GM21526 (cell line): ENCODE data around the gene SYNPO.

Experiments
- ATAC-seq: cut with Tn5 transposase; IDR thresholded peaks from one replicate; pipeline ENCODE4 v1.9.1; 2021; ENCODE audit warnings: moderate library complexity; ENCODE audit not compliant: unreplicated experiment, low FRiP score

The SYNPO gene, protein sequence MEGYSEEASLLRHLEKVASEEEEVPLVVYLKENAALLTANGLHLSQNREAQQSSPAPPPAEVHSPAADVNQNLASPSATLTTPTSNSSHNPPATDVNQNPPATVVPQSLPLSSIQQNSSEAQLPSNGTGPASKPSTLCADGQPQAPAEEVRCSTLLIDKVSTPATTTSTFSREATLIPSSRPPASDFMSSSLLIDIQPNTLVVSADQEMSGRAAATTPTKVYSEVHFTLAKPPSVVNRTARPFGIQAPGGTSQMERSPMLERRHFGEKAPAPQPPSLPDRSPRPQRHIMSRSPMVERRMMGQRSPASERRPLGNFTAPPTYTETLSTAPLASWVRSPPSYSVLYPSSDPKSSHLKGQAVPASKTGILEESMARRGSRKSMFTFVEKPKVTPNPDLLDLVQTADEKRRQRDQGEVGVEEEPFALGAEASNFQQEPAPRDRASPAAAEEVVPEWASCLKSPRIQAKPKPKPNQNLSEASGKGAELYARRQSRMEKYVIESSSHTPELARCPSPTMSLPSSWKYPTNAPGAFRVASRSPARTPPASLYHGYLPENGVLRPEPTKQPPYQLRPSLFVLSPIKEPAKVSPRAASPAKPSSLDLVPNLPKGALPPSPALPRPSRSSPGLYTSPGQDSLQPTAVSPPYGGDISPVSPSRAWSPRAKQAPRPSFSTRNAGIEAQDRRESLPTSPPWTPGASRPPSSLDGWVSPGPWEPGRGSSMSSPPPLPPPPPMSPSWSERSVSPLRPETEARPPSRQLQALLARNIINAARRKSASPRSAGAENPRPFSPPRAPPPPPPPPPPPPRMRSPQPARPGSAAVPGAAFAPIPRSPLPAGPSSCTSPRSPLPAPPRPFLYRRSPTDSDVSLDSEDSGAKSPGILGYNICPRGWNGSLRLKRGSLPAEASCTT

GRCh38 chr5:150640311-150641005 is at the start of gene SYNPO:
SYNPO (plus strand) TSS chr5:150640660; CDS start chr5:150648276, 7,616 bp downstream.
- ATAC-seq: no peak

DNA sequence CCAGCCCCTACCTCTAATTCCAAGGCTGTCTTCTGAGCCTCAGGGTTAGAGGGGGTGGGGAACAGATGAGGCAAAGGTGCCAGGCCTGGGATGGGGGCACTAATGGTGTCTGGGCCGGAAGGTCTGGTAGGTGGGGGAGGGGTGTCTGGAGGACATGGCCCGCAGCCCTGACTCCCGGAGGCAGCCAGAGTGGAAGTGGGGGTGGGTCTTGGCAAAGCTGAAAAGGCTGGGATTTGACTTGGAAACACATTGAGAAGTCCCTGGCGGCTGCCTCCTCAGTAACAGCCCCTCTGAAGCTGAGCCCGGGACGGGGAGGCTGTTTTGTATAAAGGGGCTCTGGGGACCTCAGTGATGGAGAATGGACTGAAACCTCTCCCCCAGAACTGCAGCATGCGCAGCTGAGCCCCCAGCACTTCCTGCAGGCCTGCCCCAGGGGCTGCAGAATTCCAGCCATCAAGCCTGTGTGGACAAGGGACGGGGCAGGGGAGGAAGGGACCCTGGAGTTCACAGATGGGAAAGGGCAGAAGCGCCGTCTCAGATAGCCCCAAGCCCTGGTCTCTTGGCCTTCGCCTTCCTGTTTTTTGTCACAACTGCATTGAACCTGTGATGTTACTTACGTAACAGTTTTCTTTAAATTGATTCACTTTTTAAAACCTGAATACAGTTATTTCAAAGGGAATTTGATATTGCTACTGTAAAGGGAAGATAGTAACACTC is 49.3 kb upstream of the SYNPO start:
- ATAC-seq: no peak

DNA sequence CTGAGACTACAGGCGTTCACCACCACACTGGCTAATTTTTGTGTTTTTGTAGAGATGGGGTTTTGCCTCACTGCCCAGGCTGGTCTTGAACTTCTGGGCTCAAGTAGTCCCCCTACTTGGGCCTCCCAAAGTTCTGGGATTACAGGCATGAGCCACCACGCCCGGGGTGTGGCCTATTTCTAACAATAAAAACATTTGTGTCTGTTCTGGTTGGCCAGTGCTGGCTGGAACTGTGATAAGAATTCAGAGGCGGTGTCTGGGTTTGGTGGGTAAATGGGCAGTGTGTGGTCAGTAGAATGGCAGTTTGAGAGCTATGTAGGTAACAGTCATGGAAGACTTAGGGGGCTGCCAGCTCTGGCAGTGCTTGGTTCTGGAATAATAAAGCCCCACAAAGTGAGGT is 46.9 kb upstream of the SYNPO start:
- ATAC-seq: no peak

GRCh38 chr5:150593996-150594395 is 46.5 kb upstream of the SYNPO start:
- ATAC-seq: no peak

DNA sequence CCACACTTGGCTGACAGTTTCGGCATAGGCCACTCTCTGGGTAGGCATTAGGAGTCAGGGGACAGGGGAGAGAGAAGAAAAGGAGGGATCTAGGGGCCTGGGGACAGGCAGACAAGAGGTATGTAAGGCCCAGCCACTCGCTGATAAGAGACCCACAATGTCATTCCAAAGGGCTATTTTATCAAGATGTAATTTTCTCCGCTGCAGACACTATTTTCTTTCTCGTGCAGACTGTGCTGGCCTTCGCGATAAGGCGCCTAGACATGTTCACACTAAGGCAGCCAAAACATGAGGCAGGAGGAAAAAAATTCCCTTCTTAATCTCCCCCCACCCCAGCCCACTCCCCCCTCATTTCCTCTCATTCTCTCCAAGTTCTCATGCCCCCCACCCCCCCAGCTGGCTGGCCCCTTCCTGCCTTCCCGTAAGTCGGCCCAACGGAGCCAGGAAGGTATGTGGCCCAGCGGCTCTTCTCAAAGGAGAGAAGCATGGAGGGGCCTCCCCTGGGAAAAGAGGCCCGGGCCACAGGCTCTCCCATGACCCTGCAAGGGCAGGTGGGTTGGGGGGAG is 44.9 kb upstream of the SYNPO start:
- no peak for ATAC-seq

DNA sequence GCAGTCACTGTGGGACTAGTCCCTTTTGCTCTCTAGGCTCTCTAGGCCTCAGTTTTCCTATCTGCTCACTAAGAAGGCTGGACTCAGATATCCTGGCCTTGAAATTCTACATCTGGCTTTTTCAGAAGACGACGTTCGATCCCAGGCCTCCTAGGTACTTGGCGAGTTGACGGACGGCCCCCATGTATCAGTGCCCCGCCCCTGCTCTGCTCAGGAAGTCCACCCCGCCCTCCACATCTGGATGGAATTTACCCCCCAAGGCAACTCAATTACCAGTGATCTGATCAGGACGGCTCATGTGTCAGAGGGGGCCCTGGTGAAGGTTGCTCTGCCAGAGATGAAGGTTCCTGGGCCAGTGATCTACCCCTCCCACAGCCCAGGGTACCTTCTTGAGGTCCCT is 44.1 kb upstream of the SYNPO start:
- ATAC-seq: no peak

GRCh38 chr5:150596826-150597225 is 43.6 kb upstream of the SYNPO start:
- ATAC-seq: no peak

- ATAC-seq: no peak
Observed at GRCh38 chr5:150598006-150598405, 42.5 kb upstream of the SYNPO start.

DNA sequence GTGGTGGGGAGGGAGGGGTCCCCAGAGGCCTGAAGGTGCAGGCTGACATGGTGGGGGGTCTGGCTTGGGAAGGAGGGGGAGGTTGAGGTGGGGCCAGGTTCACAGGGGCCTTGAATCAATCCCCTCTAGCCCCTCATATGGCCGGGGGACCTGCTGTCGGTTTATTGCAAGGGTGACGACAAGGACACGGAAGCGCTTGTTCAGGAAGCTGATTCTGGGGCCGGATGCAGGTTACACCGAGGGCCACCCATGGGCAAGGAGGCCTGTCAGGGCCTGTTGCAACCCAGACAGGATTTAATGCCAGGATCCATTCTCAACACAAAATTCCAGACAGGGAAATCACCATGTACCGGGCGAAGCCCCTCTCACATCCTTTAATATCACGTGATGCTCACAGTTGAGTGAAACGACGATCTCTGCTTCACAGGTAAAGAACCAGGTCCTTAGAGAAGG is 41.6 kb upstream of the SYNPO start:
- ATAC-seq: no peak

- ATAC-seq: no peak
Observed at GRCh38 chr5:150599281-150599680, 41.2 kb upstream of the SYNPO start.

GRCh38 chr5:150599917-150600511 is 40.4 kb upstream of the SYNPO start:
- ATAC-seq: no peak

DNA sequence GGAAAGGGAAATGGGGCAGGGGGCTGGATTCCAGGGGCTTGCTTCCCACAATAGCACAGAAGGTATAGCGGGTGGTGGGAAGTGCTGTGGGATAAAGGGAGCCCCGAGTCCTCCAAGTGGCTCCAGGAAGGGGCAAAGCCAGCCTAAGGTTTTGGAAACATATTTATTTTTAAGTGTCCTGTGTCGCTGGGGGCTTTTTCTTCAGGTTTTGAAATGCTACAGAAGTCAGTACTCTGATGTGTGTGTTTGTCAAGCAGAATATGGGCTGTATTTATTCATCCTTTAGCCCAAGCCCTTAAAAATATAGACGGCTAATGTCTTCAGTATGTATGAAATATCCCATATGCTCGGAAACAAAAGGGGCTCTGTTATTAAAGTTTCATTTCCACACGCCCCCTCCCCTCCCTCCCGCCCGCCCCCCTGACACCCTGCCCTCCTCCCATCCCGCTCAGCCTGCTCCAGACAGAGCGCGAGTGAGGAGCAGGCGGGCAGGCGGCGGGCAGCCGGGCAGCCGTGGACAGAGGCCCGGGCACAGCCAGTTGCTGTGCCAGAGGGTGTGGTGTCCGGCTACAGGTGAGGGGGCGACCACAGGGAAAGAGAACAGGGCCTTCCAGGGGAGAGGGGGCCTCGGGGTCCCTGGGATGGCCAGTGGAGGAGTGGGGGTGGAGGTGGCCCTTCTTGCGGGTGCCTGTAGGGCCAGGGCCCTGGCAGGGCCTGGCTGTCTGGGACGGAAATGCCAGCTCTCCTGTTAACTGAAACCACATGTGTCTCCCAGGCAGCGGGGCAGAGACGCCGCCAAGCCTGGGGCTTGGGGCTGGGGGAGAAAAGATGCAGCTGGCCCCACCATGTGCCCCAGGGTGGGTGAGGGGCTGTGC is 39.6 kb upstream of the SYNPO start:
- ATAC-seq: no peak

DNA sequence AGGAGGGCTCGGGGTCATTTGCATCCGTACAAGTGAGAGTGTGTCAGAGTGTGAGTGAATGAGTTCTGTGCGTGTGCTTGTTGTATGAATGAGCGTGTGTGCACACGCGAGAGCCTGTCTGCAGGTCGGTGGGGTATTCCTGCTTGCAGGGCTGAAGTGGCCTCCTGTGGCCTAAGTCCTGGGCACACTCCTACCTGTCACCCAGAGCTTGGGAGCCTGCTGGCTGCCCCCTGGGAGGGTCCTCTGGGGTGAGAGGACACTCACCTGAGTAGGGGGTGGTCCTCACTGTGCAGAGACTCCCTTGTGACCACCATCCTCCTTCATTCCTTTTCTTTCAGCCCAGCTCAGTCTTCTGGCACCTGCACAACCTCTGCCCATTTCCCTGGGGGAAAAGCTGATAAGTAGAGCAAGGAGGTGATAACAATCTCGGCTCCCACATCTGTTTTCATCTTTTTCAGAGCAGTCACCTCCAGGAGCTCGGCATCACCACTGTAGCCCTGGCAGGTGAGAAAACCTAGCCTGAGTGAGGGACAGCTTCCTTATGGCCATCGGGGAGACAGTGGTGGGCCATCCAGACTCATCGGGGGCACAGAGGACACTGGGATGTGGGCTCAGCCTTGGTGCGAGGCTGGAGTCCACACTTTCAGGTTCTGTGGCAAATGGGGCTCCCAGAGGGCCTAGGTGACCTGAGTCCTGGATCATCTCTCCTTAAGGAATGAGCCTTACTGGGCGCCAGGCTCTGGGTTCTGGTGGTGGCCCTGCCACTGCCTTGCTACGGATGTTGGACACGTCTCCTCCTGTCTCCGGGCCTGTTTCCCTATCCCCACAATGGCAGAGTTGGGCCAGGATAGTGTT is 38.7 kb upstream of the SYNPO start:
- ATAC-seq: no peak

- ATAC-seq: no peak
Observed at GRCh38 chr5:150603052-150603451, 37.4 kb upstream of the SYNPO start.

- ATAC-seq: no peak
Observed at GRCh38 chr5:150603491-150603890, 37.0 kb upstream of the SYNPO start.

- ATAC-seq: no peak
Observed at GRCh38 chr5:150604010-150604409, 36.5 kb upstream of the SYNPO start.

DNA sequence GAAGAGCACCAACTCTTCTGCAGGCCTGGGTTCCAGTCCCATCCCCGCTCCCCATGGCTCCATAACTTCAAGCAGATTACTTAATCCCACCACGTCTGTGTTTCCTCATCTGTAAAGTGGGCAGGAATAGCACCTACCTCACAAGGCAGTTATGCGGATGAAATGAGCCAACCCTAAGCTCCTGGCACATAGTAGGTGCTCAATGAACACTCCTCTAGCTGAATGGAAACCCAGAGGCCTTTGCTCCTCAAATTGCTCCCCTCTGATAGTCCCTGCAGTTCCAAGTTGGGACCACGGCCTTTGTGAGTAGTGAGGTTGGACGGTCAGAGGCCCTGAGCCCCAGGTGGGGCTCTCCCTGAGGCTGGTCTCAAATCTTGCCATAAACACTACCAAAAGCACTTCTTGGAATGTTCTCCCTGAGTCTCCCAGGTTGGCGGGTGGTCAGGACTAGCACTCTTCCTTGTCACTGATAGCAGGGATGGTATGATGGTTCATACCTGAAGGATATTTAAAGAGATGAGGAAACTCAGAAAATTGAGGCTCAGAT is 35.5 kb upstream of the SYNPO start:
- no peak for ATAC-seq
